Upper lobe of right lung (tissue), 1 donor: ENCODE results near the gene IFT43. TPM values are rescaled to one million over a fixed set of nuclear protein-coding genes. Genes with fewer than 3 reads are reported as not detected.

Experiments
- ATAC-seq: fragments of 200-7000 bp; cut with Tn5 transposase; one replicate; pipeline ENCODE4 v1.9.1; 2020; ENCODE audit warnings: mild to moderate bottlenecking, moderate library complexity
- DNase-seq: peaks from one replicate; pipeline ENCODE4 v3.0.0-alpha.2; 2020
- H3K27ac ChIP-seq: fragments of 200-600 bp; one replicate; pipeline ENCODE4 v1.8.0; 2022
- H3K27me3 ChIP-seq: fragments of 200-600 bp; one replicate; pipeline ENCODE4 v1.8.0; 2022; ENCODE audit warnings: mild to moderate bottlenecking
- H3K36me3 ChIP-seq: fragments of 200-600 bp; one replicate; pipeline ENCODE4 v1.8.0; 2022
- H3K4me1 ChIP-seq: fragments of 200-600 bp; one replicate; pipeline ENCODE4 v1.8.0; 2022
- H3K4me3 ChIP-seq: fragments of 200-600 bp; one replicate; pipeline ENCODE4 v1.8.0; 2022; ENCODE audit warnings: mild to moderate bottlenecking
- H3K9me3 ChIP-seq: fragments of 200-600 bp; one replicate; pipeline ENCODE4 v1.8.0; 2022
- intact Hi-C: fragments of 100-400 bp; cut with DNase I; formaldehyde crosslinking; loops from one replicate; pipeline ENCODE4 v1.11.0; 2022
- total RNA-seq: library from RNA; stranded (reverse); fragmentation: NEBNext Ultra II Directional; extraction: Animal tissue kit (Norgen Biotek cat#: 25700); gene quantifications from one replicate; pipeline ENCODE4 v1.2.1, GENCODE V29; 2021
- TF ChIP-seq, protein P1 (sequence below): fragments of 200-600 bp; IDR thresholded peaks from one replicate; pipeline ENCODE4 v1.8.0; 2022; ENCODE audit warnings: antibody characterized with exemption
- donor health status: DM: no; HTN: yes; CAD: no; lungs with severe emphysema.

Gene IFT43
- total RNA-seq, 1 donor from 2014 or later = 24.8 TPM

- no peaks in the 10 kb centered on the region for H3K27me3 ChIP-seq
- DNase-seq (no peak), ATAC-seq (no peak)
- TF ChIP-seq, protein P1, sequence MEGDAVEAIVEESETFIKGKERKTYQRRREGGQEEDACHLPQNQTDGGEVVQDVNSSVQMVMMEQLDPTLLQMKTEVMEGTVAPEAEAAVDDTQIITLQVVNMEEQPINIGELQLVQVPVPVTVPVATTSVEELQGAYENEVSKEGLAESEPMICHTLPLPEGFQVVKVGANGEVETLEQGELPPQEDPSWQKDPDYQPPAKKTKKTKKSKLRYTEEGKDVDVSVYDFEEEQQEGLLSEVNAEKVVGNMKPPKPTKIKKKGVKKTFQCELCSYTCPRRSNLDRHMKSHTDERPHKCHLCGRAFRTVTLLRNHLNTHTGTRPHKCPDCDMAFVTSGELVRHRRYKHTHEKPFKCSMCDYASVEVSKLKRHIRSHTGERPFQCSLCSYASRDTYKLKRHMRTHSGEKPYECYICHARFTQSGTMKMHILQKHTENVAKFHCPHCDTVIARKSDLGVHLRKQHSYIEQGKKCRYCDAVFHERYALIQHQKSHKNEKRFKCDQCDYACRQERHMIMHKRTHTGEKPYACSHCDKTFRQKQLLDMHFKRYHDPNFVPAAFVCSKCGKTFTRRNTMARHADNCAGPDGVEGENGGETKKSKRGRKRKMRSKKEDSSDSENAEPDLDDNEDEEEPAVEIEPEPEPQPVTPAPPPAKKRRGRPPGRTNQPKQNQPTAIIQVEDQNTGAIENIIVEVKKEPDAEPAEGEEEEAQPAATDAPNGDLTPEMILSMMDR = no peak
- no peak overlapping the region for H3K4me3 ChIP-seq
- H3K27ac ChIP-seq = no peak overlapping the region
- intact Hi-C loops = no loop called here
- H3K9me3 ChIP-seq = no peaks in the 10 kb centered on the region
- H3K4me1 ChIP-seq = no peaks in the 10 kb centered on the region
- H3K36me3 ChIP-seq = no peaks in the 10 kb centered on the region
These were observed 33.1 kb upstream of the IFT43 start for GRCh38 chr14:75952489-75952888.

GRCh38 chr14:75959031-75959430 lies 26.5 kb upstream of the IFT43 start:
- H3K36me3 ChIP-seq = no peaks in the 10 kb centered on the region
- DNase-seq (no peak), ATAC-seq (no peak)

DNA sequence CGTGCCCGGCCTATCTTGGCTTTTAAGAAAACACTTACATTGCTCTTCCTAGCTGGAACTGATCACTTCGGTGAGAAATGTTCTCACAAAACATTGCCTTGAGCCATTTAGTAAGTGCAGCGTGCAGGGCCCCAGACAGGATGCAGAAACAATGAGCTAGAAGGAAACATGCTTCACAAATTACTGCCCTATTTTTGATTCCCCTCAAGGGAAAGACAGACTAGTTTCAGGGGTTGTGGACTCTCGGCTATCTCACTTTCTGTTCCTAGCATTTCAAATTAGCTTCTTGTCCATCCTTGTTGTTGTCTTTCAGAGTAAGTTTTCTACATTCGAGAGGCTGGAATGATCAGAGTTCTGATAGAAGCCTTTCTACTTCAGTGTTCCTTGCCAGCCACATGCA lies 25.3 kb upstream of the IFT43 start:
- no peak for DNase-seq
- no peaks in the 10 kb centered on the region for H3K36me3 ChIP-seq
- H3K4me3 ChIP-seq = no peak overlapping the region
- H3K27me3 ChIP-seq = no peaks in the 10 kb centered on the region
- H3K9me3 ChIP-seq = no peaks in the 10 kb centered on the region
- no peaks in the 10 kb centered on the region for H3K4me1 ChIP-seq
- no peak for ATAC-seq
- TF ChIP-seq, protein P1 = no peak
- no peak overlapping the region for H3K27ac ChIP-seq
- intact Hi-C loops = no loop called here

More at GRCh38 chr14:75959031-75959430, 26.5 kb upstream of the IFT43 start:
- Histone ChIP-seq H3K9me3 (no peaks in the 10 kb centered on the region), H3K4me1 (no peaks in the 10 kb centered on the region), H3K27me3 (no peaks in the 10 kb centered on the region), H3K4me3 (no peak overlapping the region), H3K27ac (no peak overlapping the region)
- intact Hi-C loops = no loop called here
- TF ChIP-seq, protein P1 = no peak

DNA sequence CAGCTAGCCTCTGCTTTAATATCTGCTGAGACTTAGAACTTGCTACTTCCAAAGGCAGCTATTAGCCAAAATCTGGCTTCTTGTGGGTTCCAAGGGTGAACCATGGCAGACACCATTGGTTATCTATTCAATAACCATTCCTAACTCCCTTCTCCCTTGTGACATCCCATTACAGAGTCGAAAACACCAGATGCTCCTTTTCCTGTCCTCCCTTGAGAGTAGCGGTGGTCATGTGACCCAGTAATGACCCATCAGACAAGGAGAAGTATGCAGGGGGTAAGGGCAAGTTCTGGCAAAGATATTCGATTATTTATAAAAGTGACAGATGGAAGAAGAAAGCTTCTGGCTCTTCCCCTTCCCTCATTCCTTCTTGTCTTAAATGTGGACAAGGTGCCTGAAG lies 23.9 kb upstream of the IFT43 start:
- TF ChIP-seq, protein P1 = no peak
- no peak overlapping the region for H3K4me3 ChIP-seq
- H3K9me3 ChIP-seq = no peaks in the 10 kb centered on the region
- no peaks in the 10 kb centered on the region for H3K27me3 ChIP-seq
- H3K36me3 ChIP-seq = peaks cover 4% of the 10 kb centered on the region
- H3K27ac ChIP-seq = no peak overlapping the region
- no peak for ATAC-seq
- intact Hi-C loops = no loop called here
- no peaks in the 10 kb centered on the region for H3K4me1 ChIP-seq
- no peak for DNase-seq

- Histone ChIP-seq H3K4me3 (no peak overlapping the region), H3K36me3 (peaks cover 4% of the 10 kb centered on the region), H3K27me3 (no peaks in the 10 kb centered on the region), H3K4me1 (no peaks in the 10 kb centered on the region), H3K9me3 (no peaks in the 10 kb centered on the region), H3K27ac (no peak overlapping the region)
- intact Hi-C loops = no loop called here
- DNase-seq (no peak), ATAC-seq (no peak)
- TF ChIP-seq, protein P1 = no peak
These were observed 17.7 kb upstream of the IFT43 start for GRCh38 chr14:75967866-75968265.

- no peaks in the 10 kb centered on the region for H3K27me3 ChIP-seq
- no peak for DNase-seq
- H3K36me3 ChIP-seq = peaks cover 4% of the 10 kb centered on the region
- H3K9me3 ChIP-seq = no peaks in the 10 kb centered on the region
- H3K4me3 ChIP-seq = no peak overlapping the region
- TF ChIP-seq, protein P1 = no peak
- intact Hi-C loops = no loop called here
- no peaks in the 10 kb centered on the region for H3K4me1 ChIP-seq
- no peak for ATAC-seq
- no peak overlapping the region for H3K27ac ChIP-seq
These were observed 17.1 kb upstream of the IFT43 start for GRCh38 chr14:75968456-75968855.
